Vagina (tissue), 2 donors: Measurements from ENCODE around the gene KIF16B.

Experiments used
- POLR2A ChIP-seq, 2 donors: fragments of 450-650 bp; IDR thresholded peaks; one replicate each; pipeline ENCODE4 v1.6.1; 2017; ENCODE audit warnings: antibody characterized with exemption in 2 of 2, mild to moderate bottlenecking in 2 of 2, moderate library complexity in 2 of 2
- POLR2AphosphoS5 ChIP-seq, 2 donors: sonication (generic); formaldehyde crosslinking; IDR thresholded peaks; one replicate each; pipeline ENCODE4 v1.9.0; 2017; ENCODE audit warnings: antibody characterized with exemption in 2 of 2, mild to moderate bottlenecking in 2 of 2, low read depth in 1 of 2; ENCODE audit not compliant: insufficient read depth in 1 of 2
- TF ChIP-seq, protein P1 (sequence below), 3 experiments: fragments of 450-650 bp in 2 of 3; fragments of 200-600 bp in 1 of 3; sonication (generic) in 1 of 3; IDR thresholded peaks; one replicate each; pipeline ENCODE4 v1.5.1; 2017 to 2019; ENCODE audit warnings: antibody characterized with exemption in 3 of 3, mild to moderate bottlenecking in 2 of 3, moderate library complexity in 2 of 3

DNA sequence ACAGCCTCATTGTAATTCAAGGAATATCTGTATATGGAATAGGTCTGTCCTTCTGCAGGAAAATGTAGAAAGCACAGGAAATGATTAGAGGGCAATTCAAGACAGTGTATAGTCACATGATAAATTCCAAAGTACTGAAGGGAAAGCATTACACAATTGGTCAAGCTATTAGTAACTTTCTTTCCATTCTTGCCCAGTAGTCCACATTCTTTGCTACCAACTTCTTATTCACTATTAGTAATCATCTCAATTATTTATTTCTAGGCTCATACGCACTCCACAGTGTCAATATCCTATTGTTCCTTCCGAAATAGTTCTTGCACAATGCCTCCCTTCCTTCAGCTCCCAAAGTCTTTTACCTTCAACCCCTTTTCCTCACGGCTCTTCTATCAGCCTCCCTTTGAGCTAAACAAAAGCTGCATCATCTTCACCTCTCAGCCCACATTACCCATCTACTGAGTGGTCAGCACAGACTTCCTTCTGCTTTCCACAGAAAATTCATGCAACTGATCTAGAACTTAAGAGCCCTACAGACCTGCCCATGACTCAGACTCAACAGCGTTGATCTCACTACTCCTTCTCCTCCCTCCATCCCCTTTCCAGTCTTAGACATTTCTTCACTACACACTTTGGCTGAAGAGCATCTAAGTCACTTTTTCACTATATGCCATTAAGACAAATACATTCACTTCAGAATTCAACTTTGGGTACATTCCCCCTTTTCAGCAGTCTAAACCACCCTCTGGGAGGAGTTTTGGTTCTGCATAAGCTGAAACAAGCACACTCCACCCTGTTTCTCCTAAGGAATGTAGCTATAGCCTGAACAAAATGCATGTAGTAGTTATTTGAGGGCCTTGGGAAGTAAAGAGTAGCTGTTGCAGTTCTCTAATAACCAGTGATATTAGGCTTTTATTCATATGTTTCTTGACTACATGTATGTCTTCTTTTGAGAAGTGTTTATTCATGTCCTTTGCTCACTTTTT lies 157.9 kb downstream of the KIF16B start:
- TF ChIP-seq, protein P1, sequence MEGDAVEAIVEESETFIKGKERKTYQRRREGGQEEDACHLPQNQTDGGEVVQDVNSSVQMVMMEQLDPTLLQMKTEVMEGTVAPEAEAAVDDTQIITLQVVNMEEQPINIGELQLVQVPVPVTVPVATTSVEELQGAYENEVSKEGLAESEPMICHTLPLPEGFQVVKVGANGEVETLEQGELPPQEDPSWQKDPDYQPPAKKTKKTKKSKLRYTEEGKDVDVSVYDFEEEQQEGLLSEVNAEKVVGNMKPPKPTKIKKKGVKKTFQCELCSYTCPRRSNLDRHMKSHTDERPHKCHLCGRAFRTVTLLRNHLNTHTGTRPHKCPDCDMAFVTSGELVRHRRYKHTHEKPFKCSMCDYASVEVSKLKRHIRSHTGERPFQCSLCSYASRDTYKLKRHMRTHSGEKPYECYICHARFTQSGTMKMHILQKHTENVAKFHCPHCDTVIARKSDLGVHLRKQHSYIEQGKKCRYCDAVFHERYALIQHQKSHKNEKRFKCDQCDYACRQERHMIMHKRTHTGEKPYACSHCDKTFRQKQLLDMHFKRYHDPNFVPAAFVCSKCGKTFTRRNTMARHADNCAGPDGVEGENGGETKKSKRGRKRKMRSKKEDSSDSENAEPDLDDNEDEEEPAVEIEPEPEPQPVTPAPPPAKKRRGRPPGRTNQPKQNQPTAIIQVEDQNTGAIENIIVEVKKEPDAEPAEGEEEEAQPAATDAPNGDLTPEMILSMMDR (IDR thresholded peaks at IDR 0.05), result no peak
- TF ChIP-seq POLR2AphosphoS5 (IDR thresholded peaks at IDR 0.05; ENCODE audit: insufficient read depth in 1 of 2, low read depth in 1 of 2), result no peak
- TF ChIP-seq POLR2A (IDR thresholded peaks at IDR 0.05), result no peak
